PC-3 (cell line): ENCODE measurements around the gene SMOC2.

ENCODE experiments used
- CTCF ChIP-seq: fragments of 300-600 bp; sonication (generic); conservative IDR thresholded peaks from 2 replicates; pipeline ENCODE4 v1.5.1; 2017; ENCODE audit warnings: antibody characterized with exemption, low read depth, mild to moderate bottlenecking, low read length
- EZH2 ChIP-seq: fragments of 300-600 bp; sonication (generic); IDR thresholded peaks from one replicate; pipeline ENCODE4 v1.6.1; 2017; ENCODE audit warnings: antibody characterized with exemption, mild to moderate bottlenecking, low read length; ENCODE audit not compliant: unreplicated experiment
- EZH2phosphoT487 ChIP-seq: fragments of 300-600 bp; sonication (generic); IDR thresholded peaks from 2 replicates; pipeline ENCODE4 v1.6.1; 2018; ENCODE audit warnings: mild to moderate bottlenecking, antibody characterized with exemption, low read length, borderline replicate concordance

- TF ChIP-seq CTCF (no peak), EZH2phosphoT487 (no peak), EZH2 (no peak)
Observed at GRCh38 chr6:168541307-168541706, 100.3 kb downstream of the SMOC2 start.
